ENCODE data around the gene RBAK. TPM values are rescaled to one million over a fixed set of nuclear protein-coding genes. Genes with fewer than 3 reads are reported as not detected.
"Not testable (repeated sequence)": the region's sequence is repeated elsewhere in the genome, so short reads cannot be mapped to it uniquely, and the experiment has no call there.

Gene RBAK
- total RNA-seq, 2 experiments from 2014 or later, result 11.3 to 11.7 TPM

DNA sequence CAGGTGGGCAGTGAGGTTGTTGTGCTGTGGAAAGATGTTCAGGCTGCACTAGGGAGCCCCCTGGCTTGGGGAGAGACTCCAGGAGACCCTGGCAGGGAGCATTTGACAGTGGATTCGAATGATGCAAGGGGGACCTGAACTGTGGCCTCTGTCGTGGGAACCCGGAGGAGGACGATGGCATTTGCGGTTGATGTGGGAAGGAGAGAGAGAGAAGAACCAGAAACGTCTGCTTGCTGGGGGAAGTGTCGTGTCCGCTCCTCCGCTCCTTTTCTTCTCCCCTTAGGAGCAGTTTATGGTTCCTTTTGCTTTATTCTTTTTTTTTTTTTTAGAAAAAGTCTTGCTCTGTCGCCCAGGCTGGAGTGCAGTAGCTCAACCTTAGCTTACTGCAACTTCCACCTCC lies 12.5 kb upstream of the RBAK start:
- H3K27ac Mint-ChIP-seq, H3K36me3 Mint-ChIP-seq, H3K4me1 Mint-ChIP-seq, H3K4me3 Mint-ChIP-seq, H3K27me3 Mint-ChIP-seq, DNase-seq, H3K9me3 Mint-ChIP-seq: not testable (repeated sequence)

DNA sequence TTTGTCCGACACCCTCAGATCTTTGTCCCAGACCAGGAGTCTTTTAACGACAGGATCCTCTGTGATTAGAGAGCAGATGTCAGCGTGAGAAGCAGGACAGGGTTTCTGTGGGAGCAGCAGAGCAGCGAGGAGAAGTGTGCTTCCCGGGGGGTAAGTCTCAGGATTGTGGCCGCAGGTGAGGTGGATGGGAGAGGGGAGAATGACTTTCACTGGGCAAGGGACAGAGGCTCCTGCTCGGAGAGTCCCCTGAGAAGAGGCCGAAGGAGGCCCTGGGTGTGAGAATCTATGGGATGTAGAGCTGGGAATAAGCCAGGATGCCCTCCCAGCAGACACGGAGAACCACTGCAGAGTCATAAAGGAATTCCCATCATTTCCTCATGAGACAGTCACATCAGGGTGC lies 10.4 kb upstream of the RBAK start:
- Mint-ChIP-seq H3K27me3 (no peaks in the 10 kb centered on the region), H3K4me1 (no peaks in the 10 kb centered on the region), H3K27ac (no peak overlapping the region), H3K9me3 (no peaks in the 10 kb centered on the region), H3K4me3 (no peak overlapping the region), H3K36me3 (peaks cover 4% of the 10 kb centered on the region)
- DNase-seq, result no peak

DNA sequence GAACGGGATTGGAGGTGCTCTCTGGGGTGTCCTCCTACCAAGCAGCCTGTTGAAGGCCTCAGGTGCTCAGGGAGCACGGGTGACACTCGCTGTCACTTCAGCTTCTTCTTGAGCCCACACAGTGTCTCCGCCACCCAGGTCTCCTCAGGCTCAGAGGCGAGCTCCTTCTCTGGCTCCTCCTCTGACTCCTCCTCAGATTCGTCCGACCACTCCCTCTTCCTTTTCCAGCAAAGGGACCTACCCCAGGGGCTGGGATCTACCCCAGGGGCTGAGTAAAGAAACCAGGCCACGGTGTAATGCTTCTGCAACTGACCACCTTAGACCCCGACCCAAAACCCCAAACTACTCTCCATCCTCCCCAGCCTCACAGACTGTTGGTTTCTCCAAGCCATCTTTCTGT lies 9.2 kb upstream of the RBAK start:
- DNase-seq, result no peak
- H3K4me1 Mint-ChIP-seq, result peaks cover 6% of the 10 kb centered on the region
- H3K4me3 Mint-ChIP-seq, result no peak overlapping the region
- no peak overlapping the region for H3K27ac Mint-ChIP-seq
- no peaks in the 10 kb centered on the region for H3K9me3 Mint-ChIP-seq
- H3K27me3 Mint-ChIP-seq, result no peaks in the 10 kb centered on the region
- peaks cover 4% of the 10 kb centered on the region for H3K36me3 Mint-ChIP-seq

DNA sequence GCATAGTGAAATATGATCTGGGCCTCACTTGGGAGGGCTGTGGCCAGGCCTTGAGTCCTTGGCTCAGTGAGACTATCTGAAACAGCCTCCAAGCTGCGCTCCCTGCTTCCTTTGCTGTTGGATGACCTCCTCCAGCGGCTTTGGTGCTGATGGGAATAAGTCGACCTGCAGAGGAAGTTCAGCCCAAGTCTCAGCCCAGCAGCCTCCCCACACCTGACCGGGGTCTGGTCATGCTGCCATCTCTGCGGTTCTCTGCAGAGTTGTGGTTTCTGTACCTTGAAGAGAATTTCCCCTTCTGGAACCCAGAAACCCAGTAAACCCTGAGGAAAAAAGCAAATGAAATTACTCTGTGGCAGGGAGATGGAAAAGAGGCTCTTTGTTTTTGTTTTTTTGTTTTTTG lies 4.6 kb upstream of the RBAK start:
- peaks cover 9% of the 10 kb centered on the region for H3K36me3 Mint-ChIP-seq
- no peaks in the 10 kb centered on the region for H3K27me3 Mint-ChIP-seq
- DNase-seq, result no peak
- H3K27ac Mint-ChIP-seq, result no peak overlapping the region
- H3K9me3 Mint-ChIP-seq, result no peaks in the 10 kb centered on the region
- H3K4me1 Mint-ChIP-seq, result peaks cover 12% of the 10 kb centered on the region
- H3K4me3 Mint-ChIP-seq, result no peak overlapping the region

DNA sequence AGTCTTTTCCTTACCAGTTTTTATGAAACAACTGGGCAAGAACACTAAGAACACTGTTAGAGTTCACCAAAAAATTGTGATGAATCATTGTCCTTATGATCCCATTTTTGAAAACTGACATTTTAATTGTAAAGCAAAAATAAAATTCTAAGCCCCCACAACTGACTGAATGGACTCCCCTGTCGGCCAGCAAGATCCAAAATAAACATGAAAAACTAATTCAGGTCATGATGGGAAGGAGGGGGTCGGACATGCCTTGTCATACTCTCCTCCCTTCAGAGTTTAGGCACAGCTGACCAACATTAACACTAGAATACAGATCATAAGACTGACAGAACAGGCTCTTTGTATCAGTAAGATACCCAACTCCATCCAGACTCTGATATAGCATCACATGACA lies 2.0 kb upstream of the RBAK start:
- H3K36me3 Mint-ChIP-seq, result peaks cover 16% of the 10 kb centered on the region
- DNase-seq, result no peak
- H3K27ac Mint-ChIP-seq, result no peak overlapping the region
- H3K9me3 Mint-ChIP-seq, result no peaks in the 10 kb centered on the region
- H3K27me3 Mint-ChIP-seq, result no peaks in the 10 kb centered on the region
- H3K4me1 Mint-ChIP-seq, result peaks cover 17% of the 10 kb centered on the region
- H3K4me3 Mint-ChIP-seq, result no peak overlapping the region

DNA sequence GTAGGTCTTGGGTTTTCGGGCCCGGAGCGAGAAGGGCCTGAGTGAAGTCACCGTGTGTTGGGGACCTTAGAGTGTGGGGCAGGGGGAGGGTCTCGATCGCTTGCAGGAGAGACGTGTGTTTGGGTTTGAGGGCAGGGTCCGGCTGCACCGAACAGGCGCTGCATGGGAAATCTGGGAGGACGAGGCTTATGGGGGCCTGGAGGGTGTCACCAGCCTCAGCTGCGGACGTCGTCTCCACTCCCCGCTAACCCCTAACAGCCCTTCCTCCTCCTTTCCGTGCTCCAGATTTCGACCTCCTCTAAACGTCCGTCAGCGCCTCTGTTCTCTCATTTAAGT lies 705 bp downstream of the RBAK start:
- Mint-ChIP-seq H3K4me3 (peak overlapping the region; percentile 95), H3K4me1 (peaks cover 24% of the 10 kb centered on the region), H3K36me3 (peaks cover 38% of the 10 kb centered on the region), H3K27ac (peak overlapping the region; percentile 80)
- not testable (repeated sequence) for DNase-seq, H3K9me3 Mint-ChIP-seq, H3K27me3 Mint-ChIP-seq

DNA sequence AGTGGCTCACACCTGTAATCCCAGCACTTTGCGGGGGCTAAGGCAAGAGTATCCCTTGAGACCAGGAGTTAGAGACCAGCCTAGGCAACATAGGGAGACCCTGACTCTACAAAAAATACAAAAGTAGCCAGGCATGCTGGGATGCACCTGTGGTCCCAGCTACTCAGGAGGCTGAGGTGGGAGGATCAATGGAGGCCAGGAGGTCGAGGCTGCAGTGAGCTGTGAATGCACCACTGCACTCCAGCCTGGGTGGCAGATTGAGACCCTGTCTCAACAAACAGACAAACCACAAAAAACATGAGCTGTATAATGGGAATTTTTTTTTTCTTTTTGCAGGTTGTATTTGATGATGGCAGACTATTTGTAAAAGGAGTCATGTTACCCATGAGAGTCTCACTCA lies 1.5 kb downstream of the RBAK start:
- not testable (repeated sequence) for DNase-seq, H3K27ac Mint-ChIP-seq, H3K27me3 Mint-ChIP-seq
- peaks cover 46% of the 10 kb centered on the region for H3K36me3 Mint-ChIP-seq
- peaks cover 17% of the 10 kb centered on the region for H3K9me3 Mint-ChIP-seq
- peak overlapping the region; percentile 95 for H3K4me3 Mint-ChIP-seq
- H3K4me1 Mint-ChIP-seq, result peaks cover 24% of the 10 kb centered on the region

DNA sequence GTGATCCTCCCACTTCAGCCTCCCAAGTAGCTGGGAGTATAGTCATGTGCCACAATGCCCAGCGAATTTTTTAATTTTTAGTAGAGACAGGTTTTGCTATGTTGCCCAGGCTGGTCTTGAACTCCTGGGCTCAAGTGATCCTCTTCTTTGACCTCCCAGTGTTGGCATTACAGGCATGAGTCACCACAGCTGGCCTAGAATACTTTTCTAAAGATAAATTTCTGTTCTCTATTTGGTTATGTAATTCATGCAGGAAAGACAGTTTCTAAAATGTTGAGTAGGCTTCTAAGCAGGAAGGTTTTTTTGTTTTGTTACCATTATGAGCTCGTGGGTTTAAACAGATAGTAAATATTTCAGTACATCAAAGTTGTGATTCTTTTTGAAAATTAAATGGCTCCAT lies 5.0 kb downstream of the RBAK start:
- Mint-ChIP-seq H3K9me3 (peaks cover 38% of the 10 kb centered on the region), H3K27ac (no peak overlapping the region), H3K36me3 (peaks cover 76% of the 10 kb centered on the region), H3K4me3 (no peak overlapping the region), H3K27me3 (no peaks in the 10 kb centered on the region), H3K4me1 (peaks cover 24% of the 10 kb centered on the region)
- no peak for DNase-seq

DNA sequence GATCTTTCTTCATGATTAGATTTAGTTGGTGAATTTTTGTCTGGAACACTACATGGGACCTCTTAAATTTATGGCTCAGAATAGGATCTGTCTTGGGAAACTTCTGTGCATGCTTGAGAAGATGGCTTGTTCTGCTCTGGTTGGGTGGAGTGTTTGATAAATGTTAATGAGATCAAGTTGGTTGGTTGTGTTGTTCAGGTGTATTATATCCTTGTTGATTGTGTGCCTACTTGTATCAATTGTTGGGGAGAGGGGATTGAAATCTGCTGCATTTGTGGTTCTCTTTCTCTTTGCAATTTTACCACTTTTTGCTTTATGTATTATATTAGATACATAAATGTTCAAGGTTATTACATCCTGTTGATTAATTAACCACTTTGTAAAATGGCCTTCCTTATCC lies 6.1 kb downstream of the RBAK start:
- H3K36me3 Mint-ChIP-seq, result peaks cover 83% of the 10 kb centered on the region
- peaks cover 43% of the 10 kb centered on the region for H3K9me3 Mint-ChIP-seq
- not testable (repeated sequence) for H3K4me3 Mint-ChIP-seq, DNase-seq, H3K27me3 Mint-ChIP-seq, H3K27ac Mint-ChIP-seq
- peaks cover 24% of the 10 kb centered on the region for H3K4me1 Mint-ChIP-seq

DNA sequence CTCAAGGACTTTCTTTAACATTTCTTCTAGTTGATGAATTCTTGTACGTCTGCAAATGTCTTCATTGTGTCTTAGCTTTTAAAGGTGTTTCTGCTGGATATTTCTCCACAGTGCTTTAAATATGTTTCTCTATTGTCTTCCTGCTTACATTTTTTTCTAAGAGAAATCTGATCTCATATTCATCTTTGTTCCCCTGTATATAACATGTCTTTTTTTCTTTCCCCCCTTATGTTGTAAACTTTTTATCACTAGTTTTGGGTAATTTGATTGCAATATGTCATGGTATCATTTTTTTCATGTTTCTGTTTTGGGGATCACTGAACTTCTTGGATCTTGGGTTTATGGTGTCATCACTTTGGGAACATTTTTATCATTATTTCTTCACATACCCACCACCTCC lies 7.5 kb downstream of the RBAK start:
- peaks cover 92% of the 10 kb centered on the region for H3K36me3 Mint-ChIP-seq
- H3K27me3 Mint-ChIP-seq, result no peaks in the 10 kb centered on the region
- H3K9me3 Mint-ChIP-seq, result peaks cover 52% of the 10 kb centered on the region
- H3K27ac Mint-ChIP-seq, result no peak overlapping the region
- no peak for DNase-seq
- peaks cover 20% of the 10 kb centered on the region for H3K4me1 Mint-ChIP-seq
- no peak overlapping the region for H3K4me3 Mint-ChIP-seq

DNA sequence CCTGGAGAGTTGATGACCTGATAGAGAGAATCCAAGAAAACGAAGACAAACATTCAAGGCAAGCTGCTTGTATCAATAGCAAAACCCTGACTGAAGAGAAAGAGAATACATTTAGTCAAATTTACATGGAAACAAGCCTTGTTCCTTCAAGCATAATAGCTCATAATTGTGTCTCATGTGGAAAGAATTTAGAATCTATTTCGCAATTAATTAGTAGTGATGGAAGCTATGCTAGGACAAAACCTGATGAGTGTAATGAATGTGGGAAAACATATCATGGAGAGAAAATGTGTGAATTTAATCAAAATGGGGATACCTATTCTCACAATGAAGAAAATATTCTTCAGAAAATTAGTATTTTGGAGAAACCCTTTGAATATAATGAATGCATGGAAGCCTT lies 18.0 kb downstream of the RBAK start:
- Mint-ChIP-seq H3K36me3 (peaks cover 98% of the 10 kb centered on the region), H3K27ac (no peak overlapping the region), H3K4me3 (no peak overlapping the region), H3K9me3 (peaks cover 71% of the 10 kb centered on the region), H3K27me3 (no peaks in the 10 kb centered on the region), H3K4me1 (no peaks in the 10 kb centered on the region)
- no peak for DNase-seq

DNA sequence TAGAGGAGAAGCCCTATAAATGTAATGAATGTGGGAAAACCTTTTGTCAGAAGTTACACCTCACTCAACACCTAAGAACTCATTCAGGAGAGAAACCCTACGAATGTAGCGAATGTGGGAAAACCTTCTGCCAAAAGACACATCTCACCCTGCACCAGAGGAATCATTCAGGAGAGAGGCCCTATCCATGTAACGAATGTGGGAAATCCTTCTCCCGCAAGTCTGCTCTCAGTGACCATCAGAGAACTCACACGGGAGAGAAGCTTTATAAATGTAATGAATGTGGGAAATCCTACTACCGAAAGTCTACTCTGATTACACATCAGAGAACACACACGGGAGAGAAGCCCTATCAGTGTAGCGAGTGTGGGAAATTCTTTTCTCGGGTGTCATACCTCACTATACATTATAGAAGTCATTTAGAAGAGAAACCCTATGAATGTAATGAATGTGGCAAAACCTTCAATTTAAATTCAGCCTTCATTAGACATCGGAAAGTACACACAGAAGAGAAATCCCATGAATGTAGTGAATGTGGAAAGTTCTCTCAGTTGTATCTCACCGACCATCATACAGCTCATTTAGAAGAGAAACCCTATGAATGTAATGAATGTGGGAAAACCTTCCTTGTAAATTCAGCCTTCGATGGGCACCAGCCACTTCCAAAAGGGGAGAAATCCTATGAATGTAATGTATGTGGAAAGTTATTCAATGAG lies 18.9 kb downstream of the RBAK start:
- Mint-ChIP-seq H3K27ac (peak overlapping the region; percentile 44), H3K4me3 (no peak overlapping the region), H3K36me3 (peaks cover 96% of the 10 kb centered on the region), H3K27me3 (no peaks in the 10 kb centered on the region), H3K4me1 (no peaks in the 10 kb centered on the region), H3K9me3 (peaks cover 72% of the 10 kb centered on the region)
- no peak for DNase-seq

DNA sequence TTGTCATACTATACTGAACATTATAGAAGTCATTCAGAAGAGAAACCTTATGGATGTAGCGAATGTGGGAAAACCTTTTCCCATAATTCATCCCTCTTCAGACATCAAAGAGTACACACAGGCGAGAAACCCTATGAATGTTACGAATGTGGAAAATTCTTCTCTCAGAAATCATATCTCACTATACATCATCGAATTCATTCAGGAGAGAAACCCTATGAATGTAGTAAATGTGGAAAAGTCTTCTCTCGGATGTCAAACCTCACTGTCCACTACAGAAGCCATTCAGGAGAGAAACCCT lies 19.4 kb downstream of the RBAK start:
- H3K4me1 Mint-ChIP-seq, result no peaks in the 10 kb centered on the region
- no peaks in the 10 kb centered on the region for H3K27me3 Mint-ChIP-seq
- peaks cover 68% of the 10 kb centered on the region for H3K9me3 Mint-ChIP-seq
- H3K4me3 Mint-ChIP-seq, result no peak overlapping the region
- peaks cover 95% of the 10 kb centered on the region for H3K36me3 Mint-ChIP-seq
- peak overlapping the region; percentile 63 for H3K27ac Mint-ChIP-seq
- no peak for DNase-seq

DNA sequence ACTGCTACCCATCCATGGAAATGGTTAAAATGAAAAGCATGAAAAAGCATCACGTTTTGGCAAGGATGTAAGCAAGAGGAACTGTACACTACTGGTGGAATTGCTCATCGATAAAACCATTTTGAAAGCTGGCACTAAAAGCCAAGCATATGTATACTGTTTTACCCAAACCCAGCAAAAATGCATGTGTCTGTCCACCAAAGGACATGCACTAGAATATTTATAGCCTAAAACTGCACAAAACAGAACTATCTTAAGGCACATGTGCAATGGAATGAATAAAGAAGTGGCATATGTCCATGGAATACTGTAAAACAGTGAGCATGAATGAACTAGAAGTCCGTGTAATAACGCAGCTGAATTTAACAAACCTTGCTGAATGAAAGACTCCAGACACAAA lies 22.9 kb downstream of the RBAK start:
- Mint-ChIP-seq H3K27ac (no peak overlapping the region), H3K27me3 (peaks cover 20% of the 10 kb centered on the region), H3K4me3 (no peak overlapping the region), H3K36me3 (peaks cover 78% of the 10 kb centered on the region), H3K4me1 (peaks cover 7% of the 10 kb centered on the region), H3K9me3 (peaks cover 58% of the 10 kb centered on the region)
- no peak for DNase-seq

DNA sequence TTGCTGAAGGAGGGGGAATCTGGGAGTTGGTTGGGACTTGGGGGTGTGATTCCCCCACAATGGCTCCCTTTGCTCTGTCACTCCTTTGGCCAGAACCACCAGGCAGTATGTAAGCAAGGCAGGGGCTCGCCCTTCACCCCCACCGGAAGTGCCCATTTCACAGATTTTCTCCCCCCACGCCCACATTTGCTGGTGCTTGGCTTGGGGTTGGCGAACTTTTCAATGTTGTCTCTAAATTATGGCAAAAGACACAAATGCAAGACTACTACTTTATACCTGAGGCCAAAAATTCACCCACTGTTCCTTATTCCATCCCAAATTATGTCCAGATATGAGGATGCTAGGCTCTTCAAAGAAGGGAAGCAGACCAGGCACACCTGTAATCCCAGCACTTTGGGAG lies 24.5 kb downstream of the RBAK start:
- Mint-ChIP-seq H3K4me3 (no peak overlapping the region), H3K9me3 (peaks cover 45% of the 10 kb centered on the region), H3K36me3 (peaks cover 62% of the 10 kb centered on the region), H3K4me1 (peaks cover 7% of the 10 kb centered on the region), H3K27ac (no peak overlapping the region), H3K27me3 (peaks cover 23% of the 10 kb centered on the region)
- DNase-seq, result no peak

DNA sequence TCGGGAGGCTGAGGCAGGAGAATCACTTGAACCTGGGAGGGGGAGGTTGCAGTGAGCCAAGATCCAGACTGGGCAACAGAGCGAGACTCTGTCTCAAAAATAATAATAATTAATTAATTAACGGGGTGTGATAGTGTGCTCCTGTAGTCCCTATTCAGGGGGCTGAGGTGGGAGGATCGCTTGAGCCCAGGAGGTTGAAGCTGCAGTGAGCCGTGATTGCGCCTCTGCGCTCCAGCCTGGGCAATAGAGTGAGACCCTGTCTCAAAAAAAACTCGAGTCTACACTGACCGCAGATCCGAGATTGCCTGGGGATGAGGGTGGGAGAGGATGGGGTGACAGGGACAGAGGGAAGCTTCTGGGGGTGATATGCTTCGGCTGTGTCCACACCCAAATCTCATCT lies 29.5 kb downstream of the RBAK start:
- H3K4me3 Mint-ChIP-seq, H3K27ac Mint-ChIP-seq, DNase-seq: not testable (repeated sequence)
- peaks cover 14% of the 10 kb centered on the region for H3K4me1 Mint-ChIP-seq
- peaks cover 44% of the 10 kb centered on the region for H3K27me3 Mint-ChIP-seq
- peaks cover 13% of the 10 kb centered on the region for H3K9me3 Mint-ChIP-seq
- H3K36me3 Mint-ChIP-seq, result peaks cover 16% of the 10 kb centered on the region

DNA sequence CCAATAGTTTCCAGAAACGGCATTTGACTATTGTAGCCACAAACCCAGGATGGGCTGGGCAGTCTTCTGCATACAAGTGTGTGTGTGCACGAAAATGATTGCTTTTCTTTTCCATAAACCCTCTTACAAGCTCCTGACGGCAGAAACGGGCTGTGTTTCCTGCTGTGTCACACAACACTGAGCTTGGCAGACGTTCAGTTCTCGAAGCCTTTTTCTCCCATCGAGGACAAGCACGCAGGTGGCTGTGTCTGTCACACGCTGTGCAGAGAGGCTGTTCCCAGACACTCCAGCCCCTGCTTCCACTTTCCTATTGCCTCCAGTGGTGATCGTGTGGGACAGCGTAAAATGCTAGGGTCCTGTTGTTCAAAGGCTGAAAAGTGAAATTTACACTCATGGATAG lies 32.1 kb downstream of the RBAK start:
- Mint-ChIP-seq H3K27ac (no peak overlapping the region), H3K4me1 (peaks cover 7% of the 10 kb centered on the region), H3K36me3 (no peaks in the 10 kb centered on the region), H3K4me3 (no peak overlapping the region), H3K9me3 (no peaks in the 10 kb centered on the region), H3K27me3 (peaks cover 30% of the 10 kb centered on the region)
- no peak for DNase-seq
